H1 (cell line): ENCODE data around the gene BSN. TPM values are rescaled to one million over a fixed set of nuclear protein-coding genes. Genes with fewer than 3 reads are reported as not detected.

Source experiments
- EZH2 ChIP-seq: fragments of 200-600 bp; sonication (generic); IDR thresholded peaks from 2 replicates; pipeline ENCODE4 v1.7.1; 2012; ENCODE audit warnings: low read depth, mild to moderate bottlenecking, moderate library complexity, low read length, inconsistent platforms; ENCODE audit not compliant: severe bottlenecking
- GABPA ChIP-seq: IDR thresholded peaks from 2 replicates; pipeline ENCODE4 v1.6.1; 2011; ENCODE audit warnings: mild to moderate bottlenecking, low read length, moderate library complexity, borderline replicate concordance; ENCODE audit not compliant: insufficient read depth
- MAFK ChIP-seq: IDR thresholded peaks from 2 replicates; pipeline ENCODE4 v1.6.1; 2012; ENCODE audit warnings: low read depth, mild to moderate bottlenecking, improper control_type of control experiment, low read length
- POLR2AphosphoS5 ChIP-seq: IDR thresholded peaks from 2 replicates; pipeline ENCODE4 v1.6.1; 2011; ENCODE audit warnings: low read depth, low read length
- RAD21 ChIP-seq, 2 experiments: IDR thresholded peaks in 1 of 2; conservative IDR thresholded peaks in 1 of 2; 2 replicates each; pipeline ENCODE4 v1.6.1; 2011; ENCODE audit warnings: low read depth in 2 of 2, low read length in 2 of 2, improper control_type of control experiment in 1 of 2, inconsistent platforms in 1 of 2, mild to moderate bottlenecking in 1 of 2, moderate library complexity in 1 of 2
- RFX5 ChIP-seq: IDR thresholded peaks from 2 replicates; pipeline ENCODE4 v1.6.1; 2011; ENCODE audit warnings: low read depth, low read length, improper control_type of control experiment, borderline replicate concordance
- RXRA ChIP-seq: IDR thresholded peaks from 2 replicates; pipeline ENCODE4 v1.6.1; 2011; ENCODE audit warnings: low read depth, mild to moderate bottlenecking, low read length, moderate library complexity; ENCODE audit not compliant: insufficient read depth
- polyA plus RNA-seq, 7 experiments: library from polyadenylated mRNA; depleted of rRNA in 3 of 7; stranded (reverse) in 5 of 7; unstranded in 2 of 7; fragments of >200 nt in 5 of 7; fragments of 200-250 nt in 2 of 7; gene quantifications; 1 replicate in 5 of 7; 2 replicates in 1 of 7; 4 replicates in 1 of 7; pipeline versions ENCODE4 v1.2.1 to v1.2.3, GENCODE V29; 2011 to 2013; ENCODE audit warnings: missing spikeins in 2 of 7, mixed read lengths in 2 of 7
- total RNA-seq: library from RNA; stranded (reverse); fragmentation: NEBNext Ultra II Directional; extraction: Animal tissue kit (Norgen Biotek cat#: 25700); gene quantifications from 2 replicates; pipeline ENCODE4 v1.2.1, GENCODE V29; 2021
- TF ChIP-seq, protein P1 (sequence below): fragments of 300-600 bp; sonication (generic); IDR thresholded peaks from 2 replicates; pipeline ENCODE4 v1.7.1; 2012; ENCODE audit warnings: low read length, moderate library complexity, mild to moderate bottlenecking, inconsistent platforms; ENCODE audit not compliant: insufficient replicate concordance

BSN gene
- total and polyA plus RNA-seq, 2 of the 8 experiments (the other 6 are each of a cell fraction or from before 2014, with no cell fraction given): 0.60 to 3.0 TPM

DNA sequence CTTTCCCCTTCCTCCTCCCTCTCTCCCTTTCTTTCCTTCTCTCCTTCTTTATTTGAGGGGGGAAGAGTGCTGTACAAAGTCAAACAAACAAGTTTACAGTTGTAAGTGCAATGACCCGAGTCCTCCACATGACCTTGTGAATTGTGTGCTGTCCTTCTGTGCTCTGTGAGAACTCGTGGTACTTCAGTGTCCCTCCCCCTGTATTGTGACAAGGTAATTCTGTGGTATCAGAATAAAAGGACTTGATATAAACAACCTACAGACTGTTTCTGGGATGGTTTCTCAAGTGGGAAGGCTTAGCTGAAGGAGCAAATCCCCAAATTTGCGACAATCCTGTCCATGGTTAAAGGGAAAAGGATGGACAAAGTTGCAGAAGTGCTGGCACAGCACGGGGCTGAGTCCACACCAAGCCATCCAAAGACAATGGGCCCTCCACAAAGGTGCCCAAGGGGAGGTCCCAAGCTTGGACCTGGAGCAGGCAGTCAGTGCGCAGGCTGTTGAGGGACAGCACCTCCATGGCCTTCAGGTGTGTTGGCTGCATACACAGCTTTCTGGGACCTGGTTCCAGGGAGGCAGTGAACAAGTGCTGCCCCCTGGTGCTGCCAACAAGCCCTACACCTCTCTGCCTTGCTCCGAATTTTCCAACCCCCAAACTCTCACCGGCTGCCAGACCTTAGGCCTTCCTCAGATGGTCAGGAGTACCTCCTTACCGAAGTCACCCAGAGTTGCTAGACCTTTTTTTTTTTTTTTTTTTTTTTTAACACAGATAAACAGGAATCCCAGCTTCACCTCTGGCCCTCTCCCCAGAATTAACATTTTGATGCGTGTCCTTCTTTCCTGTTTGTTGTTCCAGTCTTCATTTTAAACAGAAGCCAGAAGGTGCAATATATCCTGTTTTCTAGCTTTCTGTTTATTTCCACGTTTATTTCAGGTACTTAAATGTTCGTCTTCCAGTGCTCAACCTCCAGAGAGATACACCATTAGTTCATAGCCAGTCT, 117.3 kb downstream of the BSN start (continued):
- TF ChIP-seq, protein P1, sequence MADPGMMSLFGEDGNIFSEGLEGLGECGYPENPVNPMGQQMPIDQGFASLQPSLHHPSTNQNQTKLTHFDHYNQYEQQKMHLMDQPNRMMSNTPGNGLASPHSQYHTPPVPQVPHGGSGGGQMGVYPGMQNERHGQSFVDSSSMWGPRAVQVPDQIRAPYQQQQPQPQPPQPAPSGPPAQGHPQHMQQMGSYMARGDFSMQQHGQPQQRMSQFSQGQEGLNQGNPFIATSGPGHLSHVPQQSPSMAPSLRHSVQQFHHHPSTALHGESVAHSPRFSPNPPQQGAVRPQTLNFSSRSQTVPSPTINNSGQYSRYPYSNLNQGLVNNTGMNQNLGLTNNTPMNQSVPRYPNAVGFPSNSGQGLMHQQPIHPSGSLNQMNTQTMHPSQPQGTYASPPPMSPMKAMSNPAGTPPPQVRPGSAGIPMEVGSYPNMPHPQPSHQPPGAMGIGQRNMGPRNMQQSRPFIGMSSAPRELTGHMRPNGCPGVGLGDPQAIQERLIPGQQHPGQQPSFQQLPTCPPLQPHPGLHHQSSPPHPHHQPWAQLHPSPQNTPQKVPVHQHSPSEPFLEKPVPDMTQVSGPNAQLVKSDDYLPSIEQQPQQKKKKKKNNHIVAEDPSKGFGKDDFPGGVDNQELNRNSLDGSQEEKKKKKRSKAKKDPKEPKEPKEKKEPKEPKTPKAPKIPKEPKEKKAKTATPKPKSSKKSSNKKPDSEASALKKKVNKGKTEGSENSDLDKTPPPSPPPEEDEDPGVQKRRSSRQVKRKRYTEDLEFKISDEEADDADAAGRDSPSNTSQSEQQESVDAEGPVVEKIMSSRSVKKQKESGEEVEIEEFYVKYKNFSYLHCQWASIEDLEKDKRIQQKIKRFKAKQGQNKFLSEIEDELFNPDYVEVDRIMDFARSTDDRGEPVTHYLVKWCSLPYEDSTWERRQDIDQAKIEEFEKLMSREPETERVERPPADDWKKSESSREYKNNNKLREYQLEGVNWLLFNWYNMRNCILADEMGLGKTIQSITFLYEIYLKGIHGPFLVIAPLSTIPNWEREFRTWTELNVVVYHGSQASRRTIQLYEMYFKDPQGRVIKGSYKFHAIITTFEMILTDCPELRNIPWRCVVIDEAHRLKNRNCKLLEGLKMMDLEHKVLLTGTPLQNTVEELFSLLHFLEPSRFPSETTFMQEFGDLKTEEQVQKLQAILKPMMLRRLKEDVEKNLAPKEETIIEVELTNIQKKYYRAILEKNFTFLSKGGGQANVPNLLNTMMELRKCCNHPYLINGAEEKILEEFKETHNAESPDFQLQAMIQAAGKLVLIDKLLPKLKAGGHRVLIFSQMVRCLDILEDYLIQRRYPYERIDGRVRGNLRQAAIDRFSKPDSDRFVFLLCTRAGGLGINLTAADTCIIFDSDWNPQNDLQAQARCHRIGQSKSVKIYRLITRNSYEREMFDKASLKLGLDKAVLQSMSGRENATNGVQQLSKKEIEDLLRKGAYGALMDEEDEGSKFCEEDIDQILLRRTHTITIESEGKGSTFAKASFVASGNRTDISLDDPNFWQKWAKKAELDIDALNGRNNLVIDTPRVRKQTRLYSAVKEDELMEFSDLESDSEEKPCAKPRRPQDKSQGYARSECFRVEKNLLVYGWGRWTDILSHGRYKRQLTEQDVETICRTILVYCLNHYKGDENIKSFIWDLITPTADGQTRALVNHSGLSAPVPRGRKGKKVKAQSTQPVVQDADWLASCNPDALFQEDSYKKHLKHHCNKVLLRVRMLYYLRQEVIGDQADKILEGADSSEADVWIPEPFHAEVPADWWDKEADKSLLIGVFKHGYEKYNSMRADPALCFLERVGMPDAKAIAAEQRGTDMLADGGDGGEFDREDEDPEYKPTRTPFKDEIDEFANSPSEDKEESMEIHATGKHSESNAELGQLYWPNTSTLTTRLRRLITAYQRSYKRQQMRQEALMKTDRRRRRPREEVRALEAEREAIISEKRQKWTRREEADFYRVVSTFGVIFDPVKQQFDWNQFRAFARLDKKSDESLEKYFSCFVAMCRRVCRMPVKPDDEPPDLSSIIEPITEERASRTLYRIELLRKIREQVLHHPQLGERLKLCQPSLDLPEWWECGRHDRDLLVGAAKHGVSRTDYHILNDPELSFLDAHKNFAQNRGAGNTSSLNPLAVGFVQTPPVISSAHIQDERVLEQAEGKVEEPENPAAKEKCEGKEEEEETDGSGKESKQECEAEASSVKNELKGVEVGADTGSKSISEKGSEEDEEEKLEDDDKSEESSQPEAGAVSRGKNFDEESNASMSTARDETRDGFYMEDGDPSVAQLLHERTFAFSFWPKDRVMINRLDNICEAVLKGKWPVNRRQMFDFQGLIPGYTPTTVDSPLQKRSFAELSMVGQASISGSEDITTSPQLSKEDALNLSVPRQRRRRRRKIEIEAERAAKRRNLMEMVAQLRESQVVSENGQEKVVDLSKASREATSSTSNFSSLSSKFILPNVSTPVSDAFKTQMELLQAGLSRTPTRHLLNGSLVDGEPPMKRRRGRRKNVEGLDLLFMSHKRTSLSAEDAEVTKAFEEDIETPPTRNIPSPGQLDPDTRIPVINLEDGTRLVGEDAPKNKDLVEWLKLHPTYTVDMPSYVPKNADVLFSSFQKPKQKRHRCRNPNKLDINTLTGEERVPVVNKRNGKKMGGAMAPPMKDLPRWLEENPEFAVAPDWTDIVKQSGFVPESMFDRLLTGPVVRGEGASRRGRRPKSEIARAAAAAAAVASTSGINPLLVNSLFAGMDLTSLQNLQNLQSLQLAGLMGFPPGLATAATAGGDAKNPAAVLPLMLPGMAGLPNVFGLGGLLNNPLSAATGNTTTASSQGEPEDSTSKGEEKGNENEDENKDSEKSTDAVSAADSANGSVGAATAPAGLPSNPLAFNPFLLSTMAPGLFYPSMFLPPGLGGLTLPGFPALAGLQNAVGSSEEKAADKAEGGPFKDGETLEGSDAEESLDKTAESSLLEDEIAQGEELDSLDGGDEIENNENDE: no peak
- 0 out of 2 replicates have a peak, but pooled peaks have one; percentile 20 for TF ChIP-seq GABPA
- no peak for TF ChIP-seq RFX5
- TF ChIP-seq MAFK: no peak
- peak; percentile 94 to 96 for TF ChIP-seq RAD21 (IDR thresholded peaks at IDR 0.05 in 1 of 2, conservative IDR thresholded peaks at IDR 0.05 in 1 of 2; ENCODE audit: low read depth in 2 of 2, low read length in 2 of 2)
- 0 out of 2 replicates have a peak, but pooled peaks have one; percentile 30 for TF ChIP-seq POLR2AphosphoS5
- 0 out of 2 replicates have a peak, but pooled peaks have one; percentile 11 for TF ChIP-seq RXRA
- no peak for TF ChIP-seq EZH2
